ENCODE results near the gene SLC39A11. TPM values are rescaled to one million over a fixed set of nuclear protein-coding genes. Genes with fewer than 3 reads are reported as not detected.

SLC39A11 gene
- total RNA-seq, 1 donor from 2014 or later: 13.0 TPM

DNA sequence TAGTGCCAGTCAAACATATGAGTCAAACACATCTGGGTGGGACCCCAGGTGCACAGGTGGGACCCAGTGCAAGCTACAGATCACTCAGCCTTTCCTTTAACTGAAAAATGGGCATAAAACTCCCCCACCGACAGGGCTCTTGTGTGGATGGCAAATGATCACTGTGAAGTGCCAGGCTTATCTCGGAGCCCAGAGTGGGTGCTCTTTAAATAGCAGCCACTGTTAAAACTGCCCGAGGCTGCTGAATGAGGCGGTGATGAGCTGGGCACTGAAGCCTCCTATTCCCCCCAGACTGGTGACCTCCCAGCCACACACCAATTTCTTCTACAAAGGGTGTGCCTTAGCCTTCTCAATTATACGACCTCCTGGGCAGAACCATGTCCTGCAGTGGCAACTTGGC is 433.8 kb downstream of the SLC39A11 start:
- Histone ChIP-seq H3K27me3 (ENCODE audit: control insufficient read depth in 3 of 3, insufficient read depth in 3 of 3, low read length in 3 of 3) (no peaks in the 10 kb centered on the region), H3K4me3 (ENCODE audit: low read length in 3 of 3) (no peak overlapping the region), H3K9me3 (ENCODE audit: control insufficient read depth in 3 of 3, low read length in 3 of 3) (no peaks in the 10 kb centered on the region), H3K4me1 (ENCODE audit: control insufficient read depth in 3 of 3, insufficient read depth in 3 of 3, low read length in 3 of 3) (peaks cover 0 to 3% (median 0%) of the 10 kb centered on the region in 3 donors), H3K27ac (ENCODE audit: low read depth, low read length) (no peak overlapping the region), H3K9ac (ENCODE audit: low read depth in 1 of 3, low read length in 3 of 3) (no peak overlapping the region), H3K36me3 (ENCODE audit: control insufficient read depth in 3 of 3, insufficient read depth in 3 of 3, low read length in 3 of 3) (no peaks in the 10 kb centered on the region)

DNA sequence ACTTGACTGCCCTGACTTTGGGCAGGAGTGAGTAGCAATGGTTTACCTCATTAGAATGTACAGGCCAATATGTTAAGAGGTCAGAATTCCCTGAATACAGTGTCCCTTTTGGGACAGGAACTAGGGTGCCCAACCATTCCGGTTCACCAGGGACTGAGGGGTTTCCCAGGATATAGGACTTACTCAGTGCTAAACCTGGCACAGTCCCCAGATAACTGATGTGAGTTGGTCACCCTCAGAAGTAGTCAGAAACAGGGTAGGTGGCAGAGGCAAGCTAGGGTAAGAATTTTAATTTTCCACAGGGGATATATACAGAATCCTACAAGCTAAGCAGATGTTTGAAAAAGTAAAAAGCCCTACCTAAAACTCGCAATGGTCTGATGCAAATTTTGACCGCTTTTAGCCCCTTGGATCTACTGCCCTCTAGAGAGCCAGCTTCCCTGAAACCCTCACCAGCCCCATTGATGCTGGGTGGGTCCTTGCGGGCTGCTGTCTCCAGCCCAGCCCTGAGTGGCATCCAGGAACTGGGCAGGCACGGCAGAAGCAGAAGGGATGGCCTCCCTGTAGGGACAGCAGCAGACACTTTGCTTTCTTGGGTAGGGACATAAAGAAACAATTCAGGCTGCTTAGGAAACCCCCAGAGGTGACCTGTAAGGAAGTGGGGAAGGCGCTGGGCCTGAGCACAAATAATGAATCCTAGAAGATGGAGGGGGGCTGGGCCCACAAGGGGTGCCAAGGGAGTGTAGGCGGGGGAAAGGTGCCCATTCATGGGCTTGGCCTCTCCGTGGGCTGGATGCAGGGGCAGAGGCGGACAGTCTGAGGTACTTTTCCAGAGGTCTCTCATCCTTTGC is 434.8 kb downstream of the SLC39A11 start:
- H3K9ac ChIP-seq (ENCODE audit: low read depth in 1 of 3, low read length in 3 of 3): no peak overlapping the region
- no peaks in the 10 kb centered on the region for H3K36me3 ChIP-seq (ENCODE audit: control insufficient read depth in 3 of 3, insufficient read depth in 3 of 3, low read length in 3 of 3)
- no peak overlapping the region for H3K27ac ChIP-seq (ENCODE audit: low read depth, low read length)
- no peaks in the 10 kb centered on the region for H3K27me3 ChIP-seq (ENCODE audit: control insufficient read depth in 3 of 3, insufficient read depth in 3 of 3, low read length in 3 of 3)
- H3K4me1 ChIP-seq (ENCODE audit: control insufficient read depth in 3 of 3, insufficient read depth in 3 of 3, low read length in 3 of 3): peaks cover 0 to 3% (median 0%) of the 10 kb centered on the region in 3 donors
- H3K9me3 ChIP-seq (ENCODE audit: control insufficient read depth in 3 of 3, low read length in 3 of 3): no peaks in the 10 kb centered on the region
- H3K4me3 ChIP-seq (ENCODE audit: low read length in 3 of 3): no peak overlapping the region

GRCh38 chr17:72656130-72656763 is 436.2 kb downstream of the SLC39A11 start:
- Histone ChIP-seq H3K4me1 (ENCODE audit: control insufficient read depth in 3 of 3, insufficient read depth in 3 of 3, low read length in 3 of 3) (peaks cover 0 to 3% (median 0%) of the 10 kb centered on the region in 3 donors), H3K27me3 (ENCODE audit: control insufficient read depth in 3 of 3, insufficient read depth in 3 of 3, low read length in 3 of 3) (no peaks in the 10 kb centered on the region), H3K9me3 (ENCODE audit: control insufficient read depth in 3 of 3, low read length in 3 of 3) (no peaks in the 10 kb centered on the region), H3K27ac (ENCODE audit: low read depth, low read length) (no peak overlapping the region), H3K4me3 (ENCODE audit: low read length in 3 of 3) (no peak overlapping the region), H3K9ac (ENCODE audit: low read depth in 1 of 3, low read length in 3 of 3) (no peak overlapping the region), H3K36me3 (ENCODE audit: control insufficient read depth in 3 of 3, insufficient read depth in 3 of 3, low read length in 3 of 3) (no peaks in the 10 kb centered on the region)

DNA sequence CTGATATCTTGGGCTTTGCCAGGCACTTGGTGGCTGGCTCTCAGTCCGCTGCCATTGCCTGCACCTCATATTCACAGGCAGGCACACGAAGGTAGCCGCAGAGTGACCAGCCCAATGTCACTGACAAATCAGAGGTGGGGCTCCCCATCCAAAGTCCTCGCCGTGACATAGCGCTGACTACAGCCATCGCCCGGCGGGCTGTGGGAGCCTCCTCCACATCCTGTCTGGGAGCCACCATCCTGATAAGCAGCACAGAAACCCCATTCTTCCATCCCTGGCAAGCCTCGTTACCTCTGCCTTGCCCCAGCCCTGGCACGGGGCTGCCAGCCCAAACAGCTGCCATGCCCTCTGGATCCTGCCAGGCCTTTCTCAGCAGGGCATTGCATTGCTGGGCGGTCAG is 437.8 kb downstream of the SLC39A11 start:
- H3K27me3 ChIP-seq (ENCODE audit: control insufficient read depth in 3 of 3, insufficient read depth in 3 of 3, low read length in 3 of 3): no peaks in the 10 kb centered on the region
- no peaks in the 10 kb centered on the region for H3K36me3 ChIP-seq (ENCODE audit: control insufficient read depth in 3 of 3, insufficient read depth in 3 of 3, low read length in 3 of 3)

DNA sequence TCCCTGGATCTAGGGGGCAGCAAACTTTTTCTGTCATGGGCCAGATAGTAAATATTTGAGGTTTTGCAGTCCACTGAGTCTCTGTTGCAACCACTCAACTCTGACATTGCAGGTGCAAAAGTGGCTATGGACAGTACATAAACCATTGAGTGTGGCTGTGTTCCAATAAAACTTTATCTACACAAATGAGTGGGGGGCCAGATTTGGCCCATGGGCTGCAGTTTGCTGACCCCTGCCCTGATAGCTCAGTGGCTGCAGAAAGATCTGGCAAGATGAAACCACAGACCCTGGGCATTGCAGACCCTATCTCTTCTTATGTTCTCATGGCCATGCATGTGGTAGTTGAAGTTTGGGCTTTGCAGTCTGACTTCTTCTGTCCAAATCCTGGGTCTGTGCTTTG is 440.5 kb downstream of the SLC39A11 start:
- peaks cover 0 to 3% (median 0%) of the 10 kb centered on the region in 3 donors for H3K4me1 ChIP-seq (ENCODE audit: control insufficient read depth in 3 of 3, insufficient read depth in 3 of 3, low read length in 3 of 3)

More for the DNA sequence above, 437.8 kb downstream of the SLC39A11 start:
- Histone ChIP-seq H3K4me1 (ENCODE audit: control insufficient read depth in 3 of 3, insufficient read depth in 3 of 3, low read length in 3 of 3) (peaks cover 0 to 3% (median 0%) of the 10 kb centered on the region in 3 donors), H3K9me3 (ENCODE audit: control insufficient read depth in 3 of 3, low read length in 3 of 3) (no peaks in the 10 kb centered on the region), H3K9ac (ENCODE audit: low read depth in 1 of 3, low read length in 3 of 3) (no peak overlapping the region), H3K4me3 (ENCODE audit: low read length in 3 of 3) (no peak overlapping the region), H3K27ac (ENCODE audit: low read depth, low read length) (no peak overlapping the region)

DNA sequence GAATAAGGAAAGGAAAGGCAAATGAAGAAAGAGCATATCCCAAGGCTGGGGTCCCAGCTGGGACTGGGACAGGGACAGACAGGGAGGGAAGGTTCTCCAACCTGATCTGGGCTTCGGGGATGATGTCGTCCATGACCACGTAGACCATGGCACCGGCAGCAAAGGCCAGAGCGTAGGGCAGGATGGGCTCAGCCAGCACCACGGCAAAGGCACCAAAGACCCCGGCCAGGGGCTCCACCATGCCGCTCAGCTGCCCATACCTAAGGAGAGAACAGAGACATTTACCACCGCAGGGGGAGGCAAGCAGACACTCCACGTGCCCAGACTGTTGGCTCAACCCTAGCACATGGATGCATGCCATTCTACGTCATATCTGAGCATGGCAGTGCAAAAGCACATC is 443.8 kb downstream of the SLC39A11 start:
- Histone ChIP-seq H3K27ac (ENCODE audit: low read depth, low read length) (no peak overlapping the region), H3K27me3 (ENCODE audit: control insufficient read depth in 3 of 3, insufficient read depth in 3 of 3, low read length in 3 of 3) (no peaks in the 10 kb centered on the region), H3K4me3 (ENCODE audit: low read length in 3 of 3) (no peak overlapping the region), H3K4me1 (ENCODE audit: control insufficient read depth in 3 of 3, insufficient read depth in 3 of 3, low read length in 3 of 3) (no peaks in the 10 kb centered on the region), H3K9ac (ENCODE audit: low read depth in 1 of 3, low read length in 3 of 3) (no peak overlapping the region), H3K9me3 (ENCODE audit: control insufficient read depth in 3 of 3, low read length in 3 of 3) (no peaks in the 10 kb centered on the region), H3K36me3 (ENCODE audit: control insufficient read depth in 3 of 3, insufficient read depth in 3 of 3, low read length in 3 of 3) (peaks cover 0 to 4% (median 2%) of the 10 kb centered on the region in 3 donors)

More for the DNA sequence above, 440.5 kb downstream of the SLC39A11 start:
- Histone ChIP-seq H3K27me3 (ENCODE audit: control insufficient read depth in 3 of 3, insufficient read depth in 3 of 3, low read length in 3 of 3) (no peaks in the 10 kb centered on the region), H3K27ac (ENCODE audit: low read depth, low read length) (no peak overlapping the region), H3K4me3 (ENCODE audit: low read length in 3 of 3) (no peak overlapping the region), H3K9me3 (ENCODE audit: control insufficient read depth in 3 of 3, low read length in 3 of 3) (no peaks in the 10 kb centered on the region), H3K9ac (ENCODE audit: low read depth in 1 of 3, low read length in 3 of 3) (no peak overlapping the region), H3K36me3 (ENCODE audit: control insufficient read depth in 3 of 3, insufficient read depth in 3 of 3, low read length in 3 of 3) (peaks cover 0 to 4% (median 2%) of the 10 kb centered on the region in 3 donors)

DNA sequence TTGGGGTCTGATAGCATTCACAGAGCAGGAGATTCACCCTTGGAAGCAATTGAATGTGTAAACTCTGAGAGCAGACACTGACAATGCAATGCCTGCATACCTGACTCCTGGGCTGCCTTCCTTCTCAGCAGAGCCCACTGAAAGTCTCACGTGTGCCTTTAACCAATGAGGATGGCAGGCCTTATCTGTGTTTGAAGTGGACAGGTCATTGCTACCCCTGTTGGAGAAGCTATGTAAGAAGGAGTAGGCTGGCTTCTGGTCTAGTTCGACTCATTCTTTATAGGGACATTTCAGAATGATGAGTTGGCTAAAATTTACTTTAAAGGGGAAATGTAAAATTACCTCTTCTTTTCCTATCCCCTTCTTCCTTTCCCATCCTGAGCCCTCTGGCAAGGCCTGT is 446.3 kb downstream of the SLC39A11 start:
- H3K27ac ChIP-seq (ENCODE audit: low read depth, low read length): no peak overlapping the region
- peaks cover 0 to 4% (median 0%) of the 10 kb centered on the region in 3 donors for H3K27me3 ChIP-seq (ENCODE audit: control insufficient read depth in 3 of 3, insufficient read depth in 3 of 3, low read length in 3 of 3)
- H3K9me3 ChIP-seq (ENCODE audit: control insufficient read depth in 3 of 3, low read length in 3 of 3): no peaks in the 10 kb centered on the region
- H3K9ac ChIP-seq (ENCODE audit: low read depth in 1 of 3, low read length in 3 of 3): no peak overlapping the region
- H3K36me3 ChIP-seq (ENCODE audit: control insufficient read depth in 3 of 3, insufficient read depth in 3 of 3, low read length in 3 of 3): peaks cover 0 to 4% (median 2%) of the 10 kb centered on the region in 3 donors
- no peaks in the 10 kb centered on the region for H3K4me1 ChIP-seq (ENCODE audit: control insufficient read depth in 3 of 3, insufficient read depth in 3 of 3, low read length in 3 of 3)
- H3K4me3 ChIP-seq (ENCODE audit: low read length in 3 of 3): no peak overlapping the region

DNA sequence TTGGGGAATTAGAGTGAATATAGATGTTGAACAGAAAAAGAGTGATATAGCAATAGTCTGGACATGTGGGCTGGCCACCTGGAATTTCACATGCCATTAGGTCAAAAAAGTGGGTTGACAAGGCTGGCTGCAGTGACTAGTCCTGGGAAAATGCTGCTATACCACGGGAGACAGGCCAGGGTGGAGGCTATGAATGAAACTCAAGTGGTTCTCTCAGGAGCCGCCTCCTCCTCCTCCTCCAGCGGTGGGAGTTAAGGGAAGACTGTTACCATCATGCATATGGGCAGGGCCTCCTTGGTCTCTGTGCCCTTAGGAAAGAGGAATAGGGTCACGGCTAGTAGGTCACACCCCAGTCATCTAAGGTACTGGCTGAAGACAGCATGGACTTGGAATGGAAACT is 448.0 kb downstream of the SLC39A11 start:
- Histone ChIP-seq H3K4me1 (ENCODE audit: control insufficient read depth in 3 of 3, insufficient read depth in 3 of 3, low read length in 3 of 3) (no peaks in the 10 kb centered on the region), H3K36me3 (ENCODE audit: control insufficient read depth in 3 of 3, insufficient read depth in 3 of 3, low read length in 3 of 3) (peaks cover 0 to 4% (median 2%) of the 10 kb centered on the region in 3 donors)

DNA sequence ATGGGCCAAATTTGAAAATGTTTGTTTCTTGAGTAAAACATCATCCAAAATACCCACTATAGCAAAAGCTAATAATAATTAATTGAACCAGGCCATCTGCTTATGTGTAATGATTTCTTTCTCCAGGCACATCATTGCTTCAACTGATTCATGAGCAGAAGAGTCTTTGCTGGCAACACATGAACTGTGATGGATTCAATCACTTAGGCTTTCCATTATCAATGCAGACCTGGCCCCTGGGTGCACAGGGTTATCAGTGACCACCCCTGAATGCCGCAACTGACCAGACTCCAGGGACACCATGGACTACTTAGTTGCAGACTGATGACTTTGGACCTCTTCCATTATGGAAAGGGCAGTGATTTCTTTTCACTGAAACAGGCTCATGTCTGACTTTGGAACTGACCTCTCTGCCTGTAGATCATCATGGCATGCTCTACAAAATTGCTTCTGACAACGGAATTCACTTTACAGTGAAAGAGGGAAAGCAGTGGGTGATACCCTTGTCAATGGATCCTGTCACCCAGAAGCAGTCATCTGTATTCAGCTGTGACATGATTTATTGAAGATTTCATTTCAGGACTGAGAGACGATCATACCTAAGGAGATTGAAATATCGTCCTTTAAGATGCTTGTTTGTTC is 448.8 kb downstream of the SLC39A11 start:
- Histone ChIP-seq H3K4me1 (ENCODE audit: control insufficient read depth in 3 of 3, insufficient read depth in 3 of 3, low read length in 3 of 3) (no peaks in the 10 kb centered on the region), H3K27ac (ENCODE audit: low read depth, low read length) (no peak overlapping the region), H3K9ac (ENCODE audit: low read depth in 1 of 3, low read length in 3 of 3) (no peak overlapping the region), H3K9me3 (ENCODE audit: control insufficient read depth in 3 of 3, low read length in 3 of 3) (no peaks in the 10 kb centered on the region), H3K4me3 (ENCODE audit: low read length in 3 of 3) (no peak overlapping the region), H3K36me3 (ENCODE audit: control insufficient read depth in 3 of 3, insufficient read depth in 3 of 3, low read length in 3 of 3) (peaks cover 0 to 4% (median under 1%) of the 10 kb centered on the region in 3 donors), H3K27me3 (ENCODE audit: control insufficient read depth in 3 of 3, insufficient read depth in 3 of 3, low read length in 3 of 3) (peaks cover 0 to 11% (median 4%) of the 10 kb centered on the region in 3 donors)

More for the DNA sequence above, 448.0 kb downstream of the SLC39A11 start:
- Histone ChIP-seq H3K9ac (ENCODE audit: low read depth in 1 of 3, low read length in 3 of 3) (no peak overlapping the region), H3K27me3 (ENCODE audit: control insufficient read depth in 3 of 3, insufficient read depth in 3 of 3, low read length in 3 of 3) (peaks cover 0 to 10% (median 4%) of the 10 kb centered on the region in 3 donors), H3K4me3 (ENCODE audit: low read length in 3 of 3) (no peak overlapping the region), H3K27ac (ENCODE audit: low read depth, low read length) (no peak overlapping the region), H3K9me3 (ENCODE audit: control insufficient read depth in 3 of 3, low read length in 3 of 3) (no peaks in the 10 kb centered on the region)
